GM12878 (cell line): Measurements from ENCODE around the gene FBXL15. TPM values are rescaled to one million over a fixed set of nuclear protein-coding genes. Genes with fewer than 3 reads are reported as not detected.
A peak's percentile ranks its signal among the peaks of the same experiment; 100 is the strongest.

Source experiments
- BCL11A ChIP-seq: IDR thresholded peaks from 2 replicates; pipeline ENCODE4 v1.6.1; 2011; ENCODE audit warnings: low read depth, low read length
- CEBPZ ChIP-seq: fragments of 150-350 bp; IDR thresholded peaks from 2 replicates; pipeline ENCODE4 v1.6.1; 2016; ENCODE audit warnings: low read depth, low read length
- CREM ChIP-seq: IDR thresholded peaks from 2 replicates; pipeline ENCODE4 v1.6.1; 2014; ENCODE audit warnings: antibody characterized with exemption, low read depth
- MTA2 ChIP-seq: fragments of 450-650 bp; IDR thresholded peaks from 2 replicates; pipeline ENCODE4 v1.6.1; 2016; ENCODE audit warnings: low read depth, mild to moderate bottlenecking, moderate library complexity
- PAX5 ChIP-seq: IDR thresholded peaks from 2 replicates; pipeline ENCODE4 v1.6.1; 2011; ENCODE audit warnings: low read depth, low read length, borderline replicate concordance
- PML ChIP-seq: IDR thresholded peaks from 2 replicates; pipeline ENCODE4 v1.6.1; 2012; ENCODE audit warnings: low read length, inconsistent platforms
- POLR2AphosphoS2 ChIP-seq: IDR thresholded peaks from 2 replicates; pipeline ENCODE4 v1.6.1; 2011; ENCODE audit warnings: low read depth, mild to moderate bottlenecking, low read length, improper control_type of control experiment, moderate library complexity
- WRNIP1 ChIP-seq: IDR thresholded peaks from 2 replicates; pipeline ENCODE4 v1.6.1; 2011; ENCODE audit warnings: low read depth, low read length, improper control_type of control experiment, borderline replicate concordance
- ZNF622 ChIP-seq: fragments of 450-650 bp; IDR thresholded peaks from 2 replicates; pipeline ENCODE4 v1.6.1; 2017; ENCODE audit warnings: mild to moderate bottlenecking, inconsistent platforms
- ZNF687 ChIP-seq: fragments of 450-650 bp; IDR thresholded peaks from 2 replicates; pipeline ENCODE4 v1.6.1; 2017; ENCODE audit warnings: mild to moderate bottlenecking, moderate library complexity
- polyA plus RNA-seq, 11 experiments: library from polyadenylated mRNA; depleted of rRNA in 4 of 11; unstranded in 6 of 11; stranded (reverse) in 5 of 11; fragments of >200 nt; fragmentation: Nextera tagmentation in 4 of 11; fragmentation: Illumina TruSeq in 1 of 11; extraction: Ambion mirVana in 4 of 11; extraction: Trizol in 1 of 11; gene quantifications; 1 replicate in 1 of 11; 2 replicates in 10 of 11; pipeline versions ENCODE4 v1.2.1 to v1.2.3, GENCODE V29; 2011 to 2016; ENCODE audit warnings: inconsistent platforms in 2 of 11, missing spikeins in 2 of 11, low read depth in 1 of 11
- total RNA-seq, 4 experiments: library from RNA; depleted of rRNA in 3 of 4; stranded (reverse); fragments of >200 nt in 3 of 4; fragmentation: Illumina TruSeq in 1 of 4; extraction: Trizol in 1 of 4; gene quantifications; 2 replicates each; pipeline versions ENCODE4 v1.2.1 to v1.2.3, GENCODE V29; 2013 to 2021

The FBXL15 gene
- total and polyA plus RNA-seq, 10 of the 15 experiments (the other 5 are each of a cell fraction or from before 2014, with no cell fraction given), result 0.13 to 21.3 (median 7.9) TPM

DNA sequence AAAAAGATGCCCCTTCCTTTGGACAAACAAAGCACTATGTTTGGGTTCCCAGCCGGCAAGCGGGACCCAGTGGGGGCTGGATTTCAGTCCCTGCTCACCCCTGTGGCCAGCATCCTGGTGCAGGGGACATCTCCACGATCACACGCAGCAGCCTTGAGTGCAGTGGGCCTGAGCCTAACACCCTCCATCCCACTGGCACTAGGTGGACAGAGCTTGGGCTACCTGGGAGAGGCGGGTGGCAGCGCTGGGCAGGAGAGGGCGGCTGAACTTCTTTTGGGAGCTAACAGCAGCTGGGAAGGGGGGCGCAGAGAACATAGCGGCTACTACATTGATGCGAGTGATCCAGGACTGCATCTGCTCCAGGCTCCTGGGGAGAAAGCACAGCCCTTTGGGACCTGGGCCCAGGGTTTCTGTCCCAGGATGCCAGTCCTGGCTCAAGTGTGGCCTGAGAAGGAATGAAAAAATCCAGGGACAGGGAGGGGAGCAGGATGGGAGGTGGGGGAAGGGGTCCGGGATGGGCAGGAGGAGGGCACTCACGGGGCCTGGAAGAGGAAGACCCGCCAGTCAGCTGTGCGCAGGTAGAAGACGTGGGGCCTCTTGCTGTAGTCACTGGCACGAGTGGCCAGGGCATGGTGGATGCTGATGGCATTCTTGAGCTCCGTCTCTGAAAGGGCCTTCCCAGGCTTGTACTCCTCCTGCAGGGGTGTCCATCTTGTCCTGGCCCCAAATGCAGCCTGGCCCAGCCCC is 16.1 kb upstream of the FBXL15 start (continued):
- TF ChIP-seq CEBPZ (no peak), PML (peak; percentile 27; the same call in 1 of the 2 replicates), ZNF622 (no peak), ZNF687 (no peak), POLR2AphosphoS2 (no peak), PAX5 (no peak), MTA2 (no peak), WRNIP1 (no peak), CREM (no peak), BCL11A (no peak)
